D721Med (cell line): ENCODE results near the gene ANO2.

Experiments used
- DNase-seq: peaks from one replicate; pipeline ENCODE4 v3.0.0; 2011; ENCODE audit warnings: low spot score; ENCODE audit not compliant: insufficient read length
- FAIRE-seq: peaks from 2 replicates; lab custom pipeline; 2011; peaks lifted over from hg19 to GRCh38; lab: Jason Lieb, UNC
- CTCF ChIP-seq: IDR thresholded peaks from 2 replicates; pipeline ENCODE4 v1.5.1; 2012; ENCODE audit warnings: mild to moderate bottlenecking, control low read depth; ENCODE audit not compliant: insufficient read depth; ENCODE audit errors: missing control alignments

ANO2 gene

GRCh38 chr12:5716201-5716600 lies 228.9 kb downstream of the ANO2 start:
- no peak for TF ChIP-seq CTCF
- FAIRE-seq (no peak), DNase-seq (no peak)

DNA sequence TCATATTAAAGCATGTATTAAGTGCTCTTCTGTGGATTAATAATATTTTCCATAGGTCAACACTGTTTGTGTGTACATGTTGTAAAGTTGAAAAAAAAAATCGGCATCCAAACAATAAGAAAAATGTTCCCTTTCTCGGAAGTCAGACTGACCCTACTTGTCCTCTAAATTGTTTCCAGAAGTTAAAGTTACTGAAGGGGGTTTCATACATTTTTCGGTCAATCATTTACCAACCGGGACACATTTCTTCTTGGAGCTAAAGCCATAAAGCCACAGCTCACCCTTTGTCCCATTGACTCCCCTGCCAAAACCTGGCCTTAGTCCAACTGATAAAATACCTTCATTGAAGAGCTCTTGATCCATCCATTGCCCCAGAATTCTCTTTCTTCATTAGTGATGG lies 230.0 kb downstream of the ANO2 start:
- no peak for DNase-seq
- TF ChIP-seq CTCF = no peak
- no peak for FAIRE-seq

DNA sequence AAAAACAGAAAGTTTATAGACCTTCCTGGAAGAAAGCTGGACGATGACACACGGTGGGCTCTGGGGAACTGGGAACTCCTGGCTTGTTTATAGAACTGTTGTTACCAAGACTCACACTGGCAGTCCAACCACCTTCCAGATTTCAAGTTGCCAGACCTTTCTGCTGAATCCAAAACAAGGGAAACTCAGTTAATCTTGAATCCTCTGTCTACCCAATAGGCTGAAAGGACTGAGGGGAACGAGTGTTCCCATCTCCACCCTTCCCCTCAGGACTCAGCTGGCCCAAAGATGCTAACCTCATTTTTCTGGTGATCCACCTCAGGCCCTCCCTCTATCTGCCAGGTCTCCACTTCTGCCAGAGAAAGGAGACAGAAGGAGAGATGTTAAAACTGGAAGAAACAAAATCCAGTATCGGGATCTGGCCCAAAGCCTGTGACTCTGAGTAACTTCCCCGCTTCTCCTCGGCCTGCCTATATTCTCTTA lies 231.4 kb downstream of the ANO2 start:
- no peak for FAIRE-seq
- no peak for TF ChIP-seq CTCF
- DNase-seq = no peak

DNA sequence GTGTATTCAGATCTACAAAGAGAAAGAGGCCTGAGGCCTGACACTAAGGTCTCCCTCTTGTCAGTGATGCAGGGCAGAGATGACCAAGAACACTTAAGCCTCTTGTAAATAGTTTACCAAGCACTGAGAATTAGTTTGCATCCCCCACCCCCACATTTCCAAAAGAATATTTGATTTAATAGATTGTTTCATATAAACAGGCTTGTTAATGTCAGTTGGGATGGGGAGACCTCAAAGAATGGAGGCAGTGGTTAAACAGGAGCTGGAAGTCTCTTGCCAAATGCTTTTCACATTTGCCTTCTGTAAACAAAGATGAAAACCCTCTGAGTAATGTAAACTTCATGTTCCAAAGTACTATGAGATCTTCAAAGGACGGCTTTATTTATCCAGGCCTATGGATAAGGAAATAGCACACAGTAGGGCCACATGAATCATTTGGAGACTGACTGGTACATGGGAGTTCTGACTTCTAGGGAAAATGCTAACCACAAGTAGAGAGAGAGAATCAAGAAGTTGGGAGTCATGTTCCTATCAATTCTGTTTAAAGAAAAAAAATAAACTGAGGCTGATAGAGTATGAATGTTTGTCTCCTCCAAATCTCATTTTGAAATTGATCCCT lies 234.7 kb downstream of the ANO2 start:
- FAIRE-seq = no peak
- no peak for DNase-seq
- TF ChIP-seq CTCF = no peak

DNA sequence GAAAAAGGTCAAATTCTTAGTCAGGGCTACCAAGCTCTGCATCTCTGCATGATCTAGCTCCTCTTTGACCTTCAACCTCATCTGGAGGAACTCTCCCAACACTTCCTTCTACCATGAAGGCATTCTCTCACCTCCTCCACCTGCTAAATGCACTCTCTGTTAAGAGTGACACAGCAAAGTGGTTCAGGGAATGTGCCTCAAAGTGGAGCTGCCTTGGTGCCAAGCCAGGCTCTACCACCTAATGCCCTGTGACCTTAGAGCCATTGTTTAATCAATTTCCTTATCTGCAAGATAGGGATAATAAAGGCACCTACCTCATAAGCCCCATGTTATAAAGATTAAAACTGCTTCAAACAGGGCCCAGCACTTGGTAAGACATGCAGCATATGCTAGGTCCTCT lies 236.7 kb downstream of the ANO2 start:
- no peak for FAIRE-seq
- no peak for DNase-seq
- no peak for TF ChIP-seq CTCF

DNA sequence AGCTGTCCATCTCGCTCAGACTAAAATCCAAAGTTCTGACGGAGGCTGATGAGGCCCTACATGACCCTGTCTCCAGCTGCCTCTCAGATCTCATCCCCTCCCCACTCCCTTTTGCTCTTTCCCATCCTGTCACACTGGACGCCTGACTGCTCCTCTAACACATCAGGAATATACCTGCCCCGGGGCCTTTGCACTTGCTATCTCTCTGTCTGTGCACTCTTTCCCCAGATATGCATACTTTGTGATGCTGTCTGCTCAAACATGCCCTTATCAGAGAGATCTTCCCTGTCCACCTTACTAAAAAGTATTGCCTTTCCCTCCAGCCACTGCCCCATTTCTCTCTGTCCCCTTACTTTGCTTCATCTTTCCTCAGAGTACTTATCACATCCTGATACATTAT lies 238.8 kb downstream of the ANO2 start:
- DNase-seq = no peak
- TF ChIP-seq CTCF = no peak
- FAIRE-seq = no peak

DNA sequence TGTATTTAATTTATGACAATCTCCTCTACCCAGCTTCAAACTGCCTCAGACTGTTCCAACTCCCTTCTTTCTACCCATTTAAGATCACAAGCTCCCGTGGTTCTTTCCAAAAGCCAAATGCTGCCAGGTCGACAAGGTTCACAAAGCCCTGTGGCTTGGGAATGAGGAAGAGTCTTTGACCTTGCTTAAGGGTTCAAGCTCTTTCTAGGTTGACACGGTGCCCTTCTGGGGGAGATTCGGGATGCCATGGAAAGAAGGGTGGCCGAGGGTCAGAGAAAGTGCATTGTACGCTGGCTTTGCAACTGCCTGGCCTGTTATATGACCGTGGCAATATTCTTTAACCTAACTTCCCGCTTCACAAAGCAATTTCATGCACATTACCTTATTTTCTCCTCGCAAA lies 239.3 kb downstream of the ANO2 start:
- no peak for TF ChIP-seq CTCF
- no peak for DNase-seq
- FAIRE-seq = no peak
